ENCODE results near the gene PORCN. TPM values are rescaled to one million over a fixed set of nuclear protein-coding genes. Genes with fewer than 3 reads are reported as not detected.

PORCN gene
- total and polyA plus RNA-seq, 2 of the 13 experiments (the other 11 are each of a cell fraction or from before 2014, with no cell fraction given) = 3.9 to 5.8 TPM

- no peaks in the 10 kb centered on the region for H4K20me1 ChIP-seq (ENCODE audit: insufficient read depth, low read length)
- WGBS (ENCODE audit: low lambda C conversion rate) = 92% methylated on average over 1 of the region's 6 CpGs
- POLR2A ChIA-PET = interaction anchor here (1.1 kb wide), 1 partner anchor 11 kb away, joined by 3 read pairs; no protein-coding TSS in a partner anchor
- no peaks in the 10 kb centered on the region for H3K9me3 ChIP-seq (ENCODE audit: low read length)
- DNase-seq (ENCODE audit: low spot score) = no peak
- H2AFZ ChIP-seq (ENCODE audit: low read length) = no peak overlapping the region
- no peaks in the 10 kb centered on the region for H3K27me3 ChIP-seq (ENCODE audit: control insufficient read depth in 1 of 2, insufficient read depth in 2 of 2, low read length in 2 of 2)
- no peak overlapping the region for H3K27ac ChIP-seq (ENCODE audit: extremely low read length, insufficient read depth, low read length)
- no peak for FAIRE-seq
- no peak overlapping the region for H3K9ac ChIP-seq (ENCODE audit: insufficient read depth, low read depth, low read length)
- H3K36me3 ChIP-seq (replicated peaks in 1 of 2; ENCODE audit: control insufficient read depth in 1 of 2, insufficient read depth in 2 of 2, low read length in 2 of 2) = peaks cover 1 to 13% of the 10 kb centered on the region in 2 experiments; a peak in 3 of 5 replicates
- intact Hi-C loops (cut with micrococcal nuclease; ENCODE audit: unreplicated experiment) = no loop called here
- peaks cover 7% of the 10 kb centered on the region for H3K4me1 ChIP-seq (ENCODE audit: insufficient read depth, low read length)
- no peaks in the 10 kb centered on the region for H3K79me2 ChIP-seq (ENCODE audit: insufficient read depth, low read length)
- ATAC-seq = no peak
- no peak overlapping the region for H3K4me3 ChIP-seq (replicated peaks in 1 of 3; ENCODE audit: insufficient read depth in 1 of 3, low read depth in 2 of 3, low read length in 3 of 3)
- H3K4me2 ChIP-seq (ENCODE audit: low read depth, low read length) = no peak overlapping the region
- in situ Hi-C loops (cut with HindIII; ENCODE audit: extremely low pct_ligation_motif_present, low pct_unique_long_range_greater_than_20kb) = no loop called here
- no TSS peak for BruUV-seq (replicated peaks)
- CTCF ChIA-PET (ENCODE audit: low intra/inter-chr PET ratio, low total read pairs) = no interaction called here
- TF ChIP-seq ZKSCAN1 (IDR thresholded peaks at IDR 0.05; ENCODE audit: low read length) (no peak), MIER2 (CRISPR knock-in tag; IDR thresholded peaks at IDR 0.05) (no peak), RNF2 (conservative IDR thresholded peaks at IDR 0.05; ENCODE audit: low read depth) (no peak), ZFP1 (CRISPR knock-in tag; IDR thresholded peaks at IDR 0.05) (no peak), CREB1 (IDR thresholded peaks at IDR 0.05) (no peak), CREB1 (CRISPR knock-in tag; IDR thresholded peaks at IDR 0.05) (no peak), ATF3 (CRISPR knock-in tag; IDR thresholded peaks at IDR 0.05) (no peak), ARHGAP35 (CRISPR knock-in tag; IDR thresholded peaks at IDR 0.05; ENCODE audit: borderline replicate concordance) (no peak), ZNF281 (CRISPR knock-in tag; IDR thresholded peaks at IDR 0.05; ENCODE audit: borderline replicate concordance) (no peak), ZNF574 (CRISPR knock-in tag; IDR thresholded peaks at IDR 0.05) (no peak), ZNF430 (CRISPR knock-in tag; IDR thresholded peaks at IDR 0.05) (no peak), BCL6 (CRISPR knock-in tag; IDR thresholded peaks at IDR 0.05) (no peak), SPEN (CRISPR knock-in tag; IDR thresholded peaks at IDR 0.05; ENCODE audit: low read depth) (no peak), KDM5A (IDR thresholded peaks at IDR 0.05; ENCODE audit: borderline replicate concordance, low read length) (no peak), ATRX (CRISPR knock-in tag; IDR thresholded peaks at IDR 0.05; ENCODE audit: borderline replicate concordance) (no peak)
- TF ChIP-seq, protein P1, sequence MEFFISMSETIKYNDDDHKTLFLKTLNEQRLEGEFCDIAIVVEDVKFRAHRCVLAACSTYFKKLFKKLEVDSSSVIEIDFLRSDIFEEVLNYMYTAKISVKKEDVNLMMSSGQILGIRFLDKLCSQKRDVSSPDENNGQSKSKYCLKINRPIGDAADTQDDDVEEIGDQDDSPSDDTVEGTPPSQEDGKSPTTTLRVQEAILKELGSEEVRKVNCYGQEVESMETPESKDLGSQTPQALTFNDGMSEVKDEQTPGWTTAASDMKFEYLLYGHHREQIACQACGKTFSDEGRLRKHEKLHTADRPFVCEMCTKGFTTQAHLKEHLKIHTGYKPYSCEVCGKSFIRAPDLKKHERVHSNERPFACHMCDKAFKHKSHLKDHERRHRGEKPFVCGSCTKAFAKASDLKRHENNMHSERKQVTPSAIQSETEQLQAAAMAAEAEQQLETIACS (CRISPR knock-in tag; IDR thresholded peaks at IDR 0.05) = no peak
- TF ChIP-seq, protein P2, sequence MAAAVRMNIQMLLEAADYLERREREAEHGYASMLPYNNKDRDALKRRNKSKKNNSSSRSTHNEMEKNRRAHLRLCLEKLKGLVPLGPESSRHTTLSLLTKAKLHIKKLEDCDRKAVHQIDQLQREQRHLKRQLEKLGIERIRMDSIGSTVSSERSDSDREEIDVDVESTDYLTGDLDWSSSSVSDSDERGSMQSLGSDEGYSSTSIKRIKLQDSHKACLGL (CRISPR knock-in tag; IDR thresholded peaks at IDR 0.05) = no peak
Observed at GRCh38 chrX:48459483-48459882, 49.3 kb upstream of the PORCN start.

Data from HepG2 (cell line).